Peyer's patch (tissue), 4 donors: ENCODE results near the gene TTI1. TPM values are rescaled to one million over a fixed set of nuclear protein-coding genes. Genes with fewer than 3 reads are reported as not detected.
"Not testable (repeated sequence)": the region's sequence is repeated elsewhere in the genome, so short reads cannot be mapped to it uniquely, and the experiment has no call there.

Source experiments
- DNase-seq, 3 donors: peaks; one replicate each; pipeline ENCODE4 v3.0.0-alpha.2; 2017 to 2019
- H3K27ac ChIP-seq, 4 donors: fragments of 200-600 bp; sonication (generic); one replicate each; pipeline ENCODE4 v1.5.1; 2016 to 2019
- H3K27me3 ChIP-seq, 2 donors: fragments of 200-600 bp; sonication (generic); one replicate each; pipeline ENCODE4 v1.5.1; 2019
- H3K36me3 ChIP-seq, 3 donors: fragments of 200-600 bp; sonication (generic); one replicate each; pipeline ENCODE4 v1.5.1; 2016 to 2019
- H3K4me1 ChIP-seq, 4 donors: fragments of 200-600 bp; sonication (generic); one replicate each; pipeline ENCODE4 v1.5.1; 2016 to 2019
- H3K4me3 ChIP-seq, 4 donors: fragments of 200-600 bp; sonication (generic); 1 replicate in 3 of 4; 2 replicates in 1 of 4; pipeline ENCODE4 v1.5.1; 2016 to 2019; ENCODE audit warnings: mild to moderate bottlenecking in 1 of 4
- H3K9me3 ChIP-seq, 4 donors: fragments of 200-600 bp; sonication (generic); one replicate each; pipeline ENCODE4 v1.5.1; 2016 to 2019; ENCODE audit warnings: mild to moderate bottlenecking in 1 of 4
- CTCF ChIP-seq, 6 experiments: fragments of 450-650 bp in 4 of 6; fragments of 200-600 bp in 2 of 6; sonication (generic) in 1 of 6; IDR thresholded peaks; one replicate each; pipeline ENCODE4 v1.5.1; 2017 to 2019; ENCODE audit warnings: antibody characterized with exemption in 6 of 6, mild to moderate bottlenecking in 3 of 6, moderate library complexity in 1 of 6
- POLR2A ChIP-seq, 2 donors: fragments of 450-650 bp; IDR thresholded peaks; one replicate each; pipeline ENCODE4 v1.5.1; 2017; ENCODE audit warnings: antibody characterized with exemption in 2 of 2, mild to moderate bottlenecking in 2 of 2, moderate library complexity in 2 of 2
- total RNA-seq, 4 donors: library from RNA; depleted of rRNA; stranded (reverse); fragments of >200 nt; gene quantifications; one replicate each; pipeline ENCODE4 v1.1.0, GENCODE V29; 2016

Gene TTI1
- total RNA-seq, 4 donors from 2014 or later: 9.3 to 34.7 (median 14.8) TPM

- Histone ChIP-seq H3K27me3 (no peaks in the 10 kb centered on the region), H3K27ac (no peak overlapping the region)
- no peak for DNase-seq
These were observed 62.4 kb downstream of the TTI1 start for GRCh38 chr20:37970856-37971245.

GRCh38 chr20:37969949-37970855 lies 63.1 kb downstream of the TTI1 start:
- no peak for DNase-seq
- H3K9me3 ChIP-seq: no peaks in the 10 kb centered on the region
- H3K36me3 ChIP-seq: no peaks in the 10 kb centered on the region
- no peak overlapping the region for H3K27ac ChIP-seq
- no peak overlapping the region for H3K4me3 ChIP-seq
- TF ChIP-seq CTCF (IDR thresholded peaks at IDR 0.05): no peak
- TF ChIP-seq POLR2A (IDR thresholded peaks at IDR 0.05): no peak
- no peaks in the 10 kb centered on the region for H3K4me1 ChIP-seq
- H3K27me3 ChIP-seq: no peaks in the 10 kb centered on the region

More at GRCh38 chr20:37970856-37971245, 62.4 kb downstream of the TTI1 start:
- H3K4me1 ChIP-seq: no peaks in the 10 kb centered on the region
- no peak overlapping the region for H3K4me3 ChIP-seq
- H3K36me3 ChIP-seq: no peaks in the 10 kb centered on the region
- no peaks in the 10 kb centered on the region for H3K9me3 ChIP-seq
- no peak for TF ChIP-seq POLR2A (IDR thresholded peaks at IDR 0.05)
- no peak for TF ChIP-seq CTCF (IDR thresholded peaks at IDR 0.05)

GRCh38 chr20:37968841-37969401 lies 64.3 kb downstream of the TTI1 start:
- TF ChIP-seq POLR2A (IDR thresholded peaks at IDR 0.05) (no peak), CTCF (IDR thresholded peaks at IDR 0.05) (no peak)
- no peak for DNase-seq
- Histone ChIP-seq H3K36me3 (no peaks in the 10 kb centered on the region), H3K27me3 (no peaks in the 10 kb centered on the region), H3K4me3 (no peak overlapping the region), H3K27ac (no peak overlapping the region), H3K9me3 (no peaks in the 10 kb centered on the region), H3K4me1 (no peaks in the 10 kb centered on the region)

- H3K4me3 ChIP-seq, H3K4me1 ChIP-seq, H3K27ac ChIP-seq, H3K9me3 ChIP-seq, H3K36me3 ChIP-seq, DNase-seq, H3K27me3 ChIP-seq: not testable (repeated sequence)
These were observed 69.8 kb downstream of the TTI1 start for GRCh38 chr20:37963483-37963882.

GRCh38 chr20:37961066-37961465 lies 72.2 kb downstream of the TTI1 start:
- H3K36me3 ChIP-seq: no peaks in the 10 kb centered on the region
- H3K4me1 ChIP-seq: no peaks in the 10 kb centered on the region
- no peak for DNase-seq
- H3K27me3 ChIP-seq: no peaks in the 10 kb centered on the region
- peaks cover 0 to 2% (median 0%) of the 10 kb centered on the region in 4 donors for H3K9me3 ChIP-seq
- TF ChIP-seq POLR2A (IDR thresholded peaks at IDR 0.05): no peak
- no peak for TF ChIP-seq CTCF (IDR thresholded peaks at IDR 0.05)
- no peak overlapping the region for H3K27ac ChIP-seq
- H3K4me3 ChIP-seq: no peak overlapping the region

- Histone ChIP-seq H3K9me3 (peaks cover 0 to 2% (median 0%) of the 10 kb centered on the region in 4 donors), H3K4me1 (no peaks in the 10 kb centered on the region), H3K36me3 (no peaks in the 10 kb centered on the region), H3K4me3 (no peak overlapping the region), H3K27me3 (no peaks in the 10 kb centered on the region), H3K27ac (no peak overlapping the region)
- TF ChIP-seq CTCF (IDR thresholded peaks at IDR 0.05) (no peak), POLR2A (IDR thresholded peaks at IDR 0.05) (no peak)
- no peak for DNase-seq
These were observed 74.3 kb downstream of the TTI1 start for GRCh38 chr20:37958856-37959520.
